OCI-LY3 (cell line): ENCODE measurements around the gene SMG1.

Experiments
- EZH2phosphoT487 ChIP-seq: fragments of 200-600 bp; shearing (Covaris generic); IDR thresholded peaks from 2 replicates; pipeline ENCODE4 v1.6.1; 2018; ENCODE audit warnings: antibody characterized with exemption, mixed run types, low read depth
- TF ChIP-seq, protein P1 (sequence below): fragments of 200-600, 300-600 bp; sonication (generic); IDR thresholded peaks from 2 replicates; pipeline ENCODE4 v1.5.1; 2014; ENCODE audit warnings: antibody characterized with exemption, low read length, low read depth

DNA sequence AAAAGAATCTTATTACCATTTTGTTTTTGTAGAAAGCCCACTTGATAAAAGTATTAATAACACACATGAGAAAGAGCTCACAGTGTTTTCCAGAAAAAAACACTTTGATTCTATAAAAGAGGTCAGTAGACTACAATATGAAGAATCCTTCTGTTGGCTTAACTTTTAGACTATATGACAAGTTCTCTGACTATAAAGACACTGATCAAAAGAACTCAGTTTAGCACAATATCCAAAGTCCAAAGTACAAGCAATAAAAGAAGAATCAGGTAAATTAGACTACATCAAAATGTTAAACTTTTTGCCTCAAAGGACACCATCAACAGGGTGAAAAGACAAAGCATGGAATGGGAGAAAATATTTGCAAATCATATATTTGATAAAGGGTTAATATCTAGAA is 11.2 kb upstream of the SMG1 start:
- TF ChIP-seq, protein P1, sequence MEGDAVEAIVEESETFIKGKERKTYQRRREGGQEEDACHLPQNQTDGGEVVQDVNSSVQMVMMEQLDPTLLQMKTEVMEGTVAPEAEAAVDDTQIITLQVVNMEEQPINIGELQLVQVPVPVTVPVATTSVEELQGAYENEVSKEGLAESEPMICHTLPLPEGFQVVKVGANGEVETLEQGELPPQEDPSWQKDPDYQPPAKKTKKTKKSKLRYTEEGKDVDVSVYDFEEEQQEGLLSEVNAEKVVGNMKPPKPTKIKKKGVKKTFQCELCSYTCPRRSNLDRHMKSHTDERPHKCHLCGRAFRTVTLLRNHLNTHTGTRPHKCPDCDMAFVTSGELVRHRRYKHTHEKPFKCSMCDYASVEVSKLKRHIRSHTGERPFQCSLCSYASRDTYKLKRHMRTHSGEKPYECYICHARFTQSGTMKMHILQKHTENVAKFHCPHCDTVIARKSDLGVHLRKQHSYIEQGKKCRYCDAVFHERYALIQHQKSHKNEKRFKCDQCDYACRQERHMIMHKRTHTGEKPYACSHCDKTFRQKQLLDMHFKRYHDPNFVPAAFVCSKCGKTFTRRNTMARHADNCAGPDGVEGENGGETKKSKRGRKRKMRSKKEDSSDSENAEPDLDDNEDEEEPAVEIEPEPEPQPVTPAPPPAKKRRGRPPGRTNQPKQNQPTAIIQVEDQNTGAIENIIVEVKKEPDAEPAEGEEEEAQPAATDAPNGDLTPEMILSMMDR: no peak
- no peak for TF ChIP-seq EZH2phosphoT487
